Activated CD4-positive, alpha-beta T cell treated with anti-CD3 and anti-CD28 coated beads for 4 hours (primary cell): ENCODE results near the gene OLIG1.

ENCODE experiments used
- DNase-seq, 2 donors: peaks; one replicate each; pipeline ENCODE4 v3.0.0-alpha.2; 2020

Gene OLIG1, protein sequence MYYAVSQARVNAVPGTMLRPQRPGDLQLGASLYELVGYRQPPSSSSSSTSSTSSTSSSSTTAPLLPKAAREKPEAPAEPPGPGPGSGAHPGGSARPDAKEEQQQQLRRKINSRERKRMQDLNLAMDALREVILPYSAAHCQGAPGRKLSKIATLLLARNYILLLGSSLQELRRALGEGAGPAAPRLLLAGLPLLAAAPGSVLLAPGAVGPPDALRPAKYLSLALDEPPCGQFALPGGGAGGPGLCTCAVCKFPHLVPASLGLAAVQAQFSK

DNA sequence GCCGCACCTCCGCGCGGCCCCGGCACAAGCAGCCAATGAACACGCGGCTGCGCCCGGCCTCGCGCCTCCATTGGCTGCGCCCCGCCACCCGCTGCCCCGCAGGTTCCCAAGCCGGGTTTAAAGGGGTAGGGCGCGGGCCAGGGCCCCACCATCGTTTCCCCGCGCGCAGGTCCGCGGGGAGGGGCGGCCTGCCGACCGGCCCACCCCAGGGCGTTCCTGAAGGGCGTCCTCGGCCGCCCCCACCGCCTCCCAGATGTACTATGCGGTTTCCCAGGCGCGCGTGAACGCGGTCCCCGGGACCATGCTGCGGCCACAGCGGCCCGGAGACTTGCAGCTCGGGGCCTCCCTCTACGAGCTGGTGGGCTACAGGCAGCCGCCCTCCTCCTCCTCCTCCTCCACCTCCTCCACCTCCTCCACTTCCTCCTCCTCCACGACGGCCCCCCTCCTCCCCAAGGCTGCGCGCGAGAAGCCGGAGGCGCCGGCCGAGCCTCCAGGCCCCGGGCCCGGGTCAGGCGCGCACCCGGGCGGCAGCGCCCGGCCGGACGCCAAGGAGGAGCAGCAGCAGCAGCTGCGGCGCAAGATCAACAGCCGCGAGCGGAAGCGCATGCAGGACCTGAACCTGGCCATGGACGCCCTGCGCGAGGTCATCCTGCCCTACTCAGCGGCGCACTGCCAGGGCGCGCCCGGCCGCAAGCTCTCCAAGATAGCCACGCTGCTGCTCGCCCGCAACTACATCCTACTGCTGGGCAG lies at the start of gene OLIG1:
OLIG1 (plus strand) TSS at position 148 of the 750 bp plus-strand sequence; CDS start at position 254, 106 bp downstream.
- DNase-seq: peak in 1 of 2 donors; percentile 27

DNA sequence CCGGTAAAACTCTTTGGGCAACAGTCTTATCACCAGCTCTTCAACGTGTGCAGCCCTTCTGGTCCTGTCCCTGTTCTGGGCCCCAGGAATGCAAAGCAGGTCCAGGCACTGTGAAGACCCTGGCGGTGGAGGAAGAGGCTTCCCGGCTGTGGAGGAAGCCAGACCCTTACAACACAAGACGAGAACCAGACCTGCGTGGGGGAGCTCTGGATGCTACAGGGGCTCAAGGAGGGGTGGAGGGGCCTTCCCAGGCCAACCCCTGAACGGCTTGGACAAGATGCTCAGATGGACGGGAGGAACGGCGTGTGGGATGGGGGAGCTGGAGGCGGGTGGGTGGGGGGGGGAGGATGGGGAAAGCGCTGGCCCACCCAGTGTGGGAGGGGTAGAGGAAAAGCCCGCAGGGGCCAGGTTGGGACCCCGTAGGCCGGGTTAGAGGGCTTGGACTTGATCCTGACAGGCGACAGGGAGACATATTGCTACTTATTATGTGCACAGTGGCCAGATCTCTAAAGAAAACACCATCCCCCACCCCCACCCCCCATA lies 49.3 kb upstream of the OLIG1 start:
- DNase-seq: no peak

- DNase-seq: no peak
These were observed 48.8 kb upstream of the OLIG1 start for GRCh38 chr21:33021150-33021549.

GRCh38 chr21:33021667-33022066 lies 48.3 kb upstream of the OLIG1 start:
- no peak for DNase-seq

- DNase-seq: no peak
These were observed 47.5 kb upstream of the OLIG1 start for GRCh38 chr21:33022489-33022827.

GRCh38 chr21:33022828-33023573 lies 46.9 kb upstream of the OLIG1 start:
- DNase-seq: no peak

GRCh38 chr21:33023574-33024200 lies 46.3 kb upstream of the OLIG1 start:
- no peak for DNase-seq

- no peak for DNase-seq
These were observed 45.5 kb upstream of the OLIG1 start for GRCh38 chr21:33024201-33025103.

- no peak for DNase-seq
These were observed 44.8 kb upstream of the OLIG1 start for GRCh38 chr21:33025106-33025488.

DNA sequence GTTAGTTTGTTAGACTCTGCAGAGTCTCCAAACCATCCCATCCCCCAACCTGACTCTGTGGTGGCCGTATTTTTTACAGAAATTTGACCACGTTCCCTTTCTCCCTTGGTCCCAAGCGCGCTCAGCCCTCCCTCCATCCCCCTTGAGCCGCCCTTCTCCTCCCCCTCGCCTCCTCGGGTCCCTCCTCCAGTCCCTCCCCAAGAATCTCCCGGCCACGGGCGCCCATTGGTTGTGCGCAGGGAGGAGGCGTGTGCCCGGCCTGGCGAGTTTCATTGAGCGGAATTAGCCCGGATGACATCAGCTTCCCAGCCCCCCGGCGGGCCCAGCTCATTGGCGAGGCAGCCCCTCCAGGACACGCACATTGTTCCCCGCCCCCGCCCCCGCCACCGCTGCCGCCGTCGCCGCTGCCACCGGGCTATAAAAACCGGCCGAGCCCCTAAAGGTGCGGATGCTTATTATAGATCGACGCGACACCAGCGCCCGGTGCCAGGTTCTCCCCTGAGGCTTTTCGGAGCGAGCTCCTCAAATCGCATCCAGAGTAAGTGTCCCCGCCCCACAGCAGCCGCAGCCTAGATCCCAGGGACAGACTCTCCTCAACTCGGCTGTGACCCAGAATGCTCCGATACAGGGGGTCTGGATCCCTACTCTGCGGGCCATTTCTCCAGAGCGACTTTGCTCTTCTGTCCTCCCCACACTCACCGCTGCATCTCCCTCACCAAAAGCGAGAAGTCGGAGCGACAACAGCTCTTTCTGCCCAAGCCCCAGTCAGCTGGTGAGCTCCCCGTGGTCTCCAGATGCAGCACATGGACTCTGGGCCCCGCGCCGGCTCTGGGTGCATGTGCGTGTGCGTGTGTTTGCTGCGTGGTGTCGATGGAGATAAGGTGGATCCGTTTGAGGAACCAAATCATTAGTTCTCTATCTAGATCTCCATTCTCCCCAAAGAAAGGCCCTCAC lies 44.2 kb upstream of the OLIG1 start, which contains the start of gene OLIG2:
OLIG2 (plus strand) TSS at position 447 of the 954 bp plus-strand sequence. CDS start 928 bp downstream, outside the sequence.
- no peak for DNase-seq

GRCh38 chr21:33026443-33026858 lies 43.5 kb upstream of the OLIG1 start:
- no peak for DNase-seq

- no peak for DNase-seq
These were observed 43.0 kb upstream of the OLIG1 start for GRCh38 chr21:33026878-33027400.

DNA sequence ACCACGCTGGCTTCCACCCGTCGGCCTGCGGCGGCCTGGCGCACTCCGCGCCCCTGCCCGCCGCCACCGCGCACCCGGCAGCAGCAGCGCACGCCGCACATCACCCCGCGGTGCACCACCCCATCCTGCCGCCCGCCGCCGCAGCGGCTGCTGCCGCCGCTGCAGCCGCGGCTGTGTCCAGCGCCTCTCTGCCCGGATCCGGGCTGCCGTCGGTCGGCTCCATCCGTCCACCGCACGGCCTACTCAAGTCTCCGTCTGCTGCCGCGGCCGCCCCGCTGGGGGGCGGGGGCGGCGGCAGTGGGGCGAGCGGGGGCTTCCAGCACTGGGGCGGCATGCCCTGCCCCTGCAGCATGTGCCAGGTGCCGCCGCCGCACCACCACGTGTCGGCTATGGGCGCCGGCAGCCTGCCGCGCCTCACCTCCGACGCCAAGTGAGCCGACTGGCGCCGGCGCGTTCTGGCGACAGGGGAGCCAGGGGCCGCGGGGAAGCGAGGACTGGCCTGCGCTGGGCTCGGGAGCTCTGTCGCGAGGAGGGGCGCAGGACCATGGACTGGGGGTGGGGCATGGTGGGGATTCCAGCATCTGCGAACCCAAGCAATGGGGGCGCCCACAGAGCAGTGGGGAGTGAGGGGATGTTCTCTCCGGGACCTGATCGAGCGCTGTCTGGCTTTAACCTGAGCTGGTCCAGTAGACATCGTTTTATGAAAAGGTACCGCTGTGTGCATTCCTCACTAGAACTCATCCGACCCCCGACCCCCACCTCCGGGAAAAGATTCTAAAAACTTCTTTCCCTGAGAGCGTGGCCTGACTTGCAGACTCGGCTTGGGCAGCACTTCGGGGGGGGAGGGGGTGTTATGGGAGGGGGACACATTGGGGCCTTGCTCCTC lies 42.3 kb upstream of the OLIG1 start:
- no peak for DNase-seq

GRCh38 chr21:33028287-33028670 lies 41.7 kb upstream of the OLIG1 start:
- no peak for DNase-seq

DNA sequence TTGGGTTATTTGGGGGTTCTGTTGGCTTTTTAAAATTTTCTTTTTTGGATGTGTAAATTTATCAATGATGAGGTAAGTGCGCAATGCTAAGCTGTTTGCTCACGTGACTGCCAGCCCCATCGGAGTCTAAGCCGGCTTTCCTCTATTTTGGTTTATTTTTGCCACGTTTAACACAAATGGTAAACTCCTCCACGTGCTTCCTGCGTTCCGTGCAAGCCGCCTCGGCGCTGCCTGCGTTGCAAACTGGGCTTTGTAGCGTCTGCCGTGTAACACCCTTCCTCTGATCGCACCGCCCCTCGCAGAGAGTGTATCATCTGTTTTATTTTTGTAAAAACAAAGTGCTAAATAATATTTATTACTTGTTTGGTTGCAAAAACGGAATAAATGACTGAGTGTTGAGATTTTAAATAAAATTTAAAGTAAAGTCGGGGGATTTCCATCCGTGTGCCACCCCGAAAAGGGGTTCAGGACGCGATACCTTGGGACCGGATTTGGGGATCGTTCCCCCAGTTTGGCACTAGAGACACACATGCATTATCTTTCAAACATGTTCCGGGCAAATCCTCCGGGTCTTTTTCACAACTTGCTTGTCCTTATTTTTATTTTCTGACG lies 41.1 kb upstream of the OLIG1 start:
- DNase-seq: peak in 1 of 2 donors; percentile 20

GRCh38 chr21:33029385-33029921 lies 40.5 kb upstream of the OLIG1 start:
- DNase-seq: no peak

GRCh38 chr21:33029975-33030461 lies 39.9 kb upstream of the OLIG1 start:
- no peak for DNase-seq

- DNase-seq: no peak
These were observed 39.3 kb upstream of the OLIG1 start for GRCh38 chr21:33030633-33031032.
